ENCODE data around the gene NF1.

Gene NF1

DNA sequence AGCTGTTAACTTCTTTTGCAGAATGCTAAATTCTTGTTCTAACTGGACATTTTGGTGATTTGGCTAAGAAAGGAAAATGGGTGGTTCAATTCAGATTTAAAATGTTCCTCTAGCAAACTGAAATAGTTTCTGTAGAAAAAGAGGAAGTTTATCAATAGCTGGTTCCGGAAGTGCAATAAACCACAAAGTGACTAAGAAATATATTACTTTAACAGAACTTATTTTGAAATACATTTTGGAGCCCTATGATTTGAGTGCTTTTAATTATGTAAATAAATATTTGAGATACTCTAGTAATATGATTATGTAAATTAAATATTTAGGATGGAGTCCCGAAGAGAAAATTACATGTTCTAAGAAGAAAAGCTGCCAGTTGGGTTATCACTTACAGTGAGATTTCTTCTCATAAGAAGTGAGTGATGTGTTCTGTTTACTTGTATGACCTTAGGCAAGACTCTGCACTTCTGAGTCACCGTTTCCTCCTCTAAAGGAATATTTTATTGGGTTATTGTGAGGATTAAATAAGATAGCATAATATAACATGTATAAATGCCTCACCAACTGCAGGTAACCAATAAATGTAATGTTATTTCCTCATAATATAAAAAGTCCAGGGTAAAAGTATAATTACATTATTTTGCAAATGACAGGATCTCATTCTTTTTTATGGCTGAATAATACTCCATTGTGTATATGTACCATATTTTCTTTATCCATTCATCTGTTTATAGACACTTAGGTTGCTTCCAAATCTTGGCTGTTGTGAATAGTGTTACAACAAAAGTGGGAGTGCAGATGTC lies 219.4 kb downstream of the NF1 start, which contains the start of gene EVI2B:
Gene EVI2B (minus strand): TSS at position 73 of the 800 bp plus-strand sequence. CDS start 8,445 bp downstream, outside the sequence.
- TF ChIP-seq, protein P1, sequence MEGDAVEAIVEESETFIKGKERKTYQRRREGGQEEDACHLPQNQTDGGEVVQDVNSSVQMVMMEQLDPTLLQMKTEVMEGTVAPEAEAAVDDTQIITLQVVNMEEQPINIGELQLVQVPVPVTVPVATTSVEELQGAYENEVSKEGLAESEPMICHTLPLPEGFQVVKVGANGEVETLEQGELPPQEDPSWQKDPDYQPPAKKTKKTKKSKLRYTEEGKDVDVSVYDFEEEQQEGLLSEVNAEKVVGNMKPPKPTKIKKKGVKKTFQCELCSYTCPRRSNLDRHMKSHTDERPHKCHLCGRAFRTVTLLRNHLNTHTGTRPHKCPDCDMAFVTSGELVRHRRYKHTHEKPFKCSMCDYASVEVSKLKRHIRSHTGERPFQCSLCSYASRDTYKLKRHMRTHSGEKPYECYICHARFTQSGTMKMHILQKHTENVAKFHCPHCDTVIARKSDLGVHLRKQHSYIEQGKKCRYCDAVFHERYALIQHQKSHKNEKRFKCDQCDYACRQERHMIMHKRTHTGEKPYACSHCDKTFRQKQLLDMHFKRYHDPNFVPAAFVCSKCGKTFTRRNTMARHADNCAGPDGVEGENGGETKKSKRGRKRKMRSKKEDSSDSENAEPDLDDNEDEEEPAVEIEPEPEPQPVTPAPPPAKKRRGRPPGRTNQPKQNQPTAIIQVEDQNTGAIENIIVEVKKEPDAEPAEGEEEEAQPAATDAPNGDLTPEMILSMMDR (IDR thresholded peaks at IDR 0.05; ENCODE audit: low read length): no peak
- Histone ChIP-seq H3F3A (ENCODE audit: insufficient read depth, low read length) (peaks cover 79% of the 10 kb centered on the region), H3K4me1 (ENCODE audit: low read length) (peaks cover 15% of the 10 kb centered on the region), H3K9me2 (replicated peaks; ENCODE audit: insufficient read depth, low read length) (no peaks in the 10 kb centered on the region), H3K9ac (ENCODE audit: low read length) (peak within 1 kb of the TSS; percentile 82), H2AFZ (ENCODE audit: low read length) (no peak within 1 kb of the TSS), H4K20me1 (ENCODE audit: insufficient read depth, low read length) (no peaks in the 10 kb centered on the region), H3K4me2 (ENCODE audit: low read depth, low read length) (peak within 1 kb of the TSS; percentile 80), H3K9me3 (replicated peaks; ENCODE audit: insufficient read depth, low read length) (no peaks in the 10 kb centered on the region), H3K79me2 (ENCODE audit: low read length) (peaks cover 94% of the 10 kb centered on the region), H3K27ac (ENCODE audit: low read length) (peak within 1 kb of the TSS; percentile 90), H3K4me3 (ENCODE audit: low read length) (peak within 1 kb of the TSS; percentile 78), H3K36me3 (replicated peaks; ENCODE audit: insufficient read depth, low read length) (no peaks in the 10 kb centered on the region), H3K27me3 (replicated peaks; ENCODE audit: insufficient read depth, low read length) (no peaks in the 10 kb centered on the region)
- DNase-seq: peak; percentile 75

DNA sequence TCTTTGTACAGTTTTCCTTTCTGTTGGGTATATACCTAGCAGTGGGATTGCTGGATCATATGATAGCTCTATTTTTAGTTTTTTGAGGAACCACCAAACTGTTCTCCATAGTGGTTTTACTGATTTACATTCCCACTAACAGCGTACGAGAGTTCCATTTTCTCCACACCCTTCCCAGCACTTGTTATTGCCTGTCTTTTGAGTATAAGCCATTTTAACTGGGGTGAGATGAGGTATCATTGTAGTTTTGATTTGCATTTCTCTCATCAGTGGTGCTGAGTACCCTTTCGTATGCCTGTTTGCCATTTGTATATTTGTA lies 220.0 kb downstream of the NF1 start:
- peaks cover 12% of the 10 kb centered on the region for H3K4me1 ChIP-seq (ENCODE audit: low read length)
- H3K9me2 ChIP-seq (replicated peaks; ENCODE audit: insufficient read depth, low read length): no peaks in the 10 kb centered on the region
- peaks cover 79% of the 10 kb centered on the region for H3F3A ChIP-seq (ENCODE audit: insufficient read depth, low read length)
- H3K9me3 ChIP-seq (replicated peaks; ENCODE audit: insufficient read depth, low read length): no peaks in the 10 kb centered on the region
- no peak overlapping the region for H2AFZ ChIP-seq (ENCODE audit: low read length)
- peak overlapping the region; percentile 80 for H3K4me2 ChIP-seq (ENCODE audit: low read depth, low read length)
- H3K27me3 ChIP-seq (replicated peaks; ENCODE audit: insufficient read depth, low read length): no peaks in the 10 kb centered on the region
- H3K9ac ChIP-seq (ENCODE audit: low read length): peak overlapping the region; percentile 82; the same call in 1 of the 2 replicates
- no peaks in the 10 kb centered on the region for H4K20me1 ChIP-seq (ENCODE audit: insufficient read depth, low read length)
- DNase-seq: peak; percentile 41
- H3K27ac ChIP-seq (ENCODE audit: low read length): peak overlapping the region; percentile 90
- H3K36me3 ChIP-seq (replicated peaks; ENCODE audit: insufficient read depth, low read length): no peaks in the 10 kb centered on the region
- H3K79me2 ChIP-seq (ENCODE audit: low read length): peaks cover 94% of the 10 kb centered on the region
- H3K4me3 ChIP-seq (ENCODE audit: low read length): peak overlapping the region; percentile 78; the same call in 1 of the 2 replicates
- TF ChIP-seq, protein P1 (IDR thresholded peaks at IDR 0.05; ENCODE audit: low read length): no peak
- TF ChIP-seq EZH2phosphoT487 (IDR thresholded peaks at IDR 0.05; ENCODE audit: low read length): no peak
- TF ChIP-seq EZH2 (optimal IDR thresholded peaks at IDR 0.05; ENCODE audit: low read depth, low read length): no peak

DNA sequence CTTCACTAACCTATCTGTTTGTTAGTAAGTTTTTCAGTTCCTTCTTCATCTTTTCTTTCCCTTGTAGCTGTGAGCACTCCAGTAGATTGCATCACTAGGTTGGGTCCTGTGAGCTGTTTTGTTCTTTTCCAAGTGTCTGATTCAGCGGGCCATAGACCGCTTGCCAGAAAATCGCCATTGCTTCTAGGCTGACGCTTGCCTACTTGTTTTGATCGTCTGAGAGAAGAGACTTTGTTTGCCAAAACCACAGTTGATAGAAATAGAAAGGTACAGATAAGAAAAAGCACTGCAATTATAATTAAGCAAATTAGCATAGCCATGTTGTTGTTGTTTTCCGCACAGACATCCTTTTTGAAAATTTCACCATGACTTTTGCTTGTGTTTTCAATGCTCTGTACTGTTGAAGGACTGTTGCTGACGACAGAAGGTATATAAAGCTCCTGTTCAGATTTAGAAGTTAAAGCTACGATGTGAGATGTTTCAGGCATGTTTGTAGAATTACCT lies 223.6 kb downstream of the NF1 start:
- Histone ChIP-seq H3K4me2 (ENCODE audit: low read depth, low read length) (peak overlapping the region; percentile 80), H2AFZ (ENCODE audit: low read length) (no peak overlapping the region), H3F3A (ENCODE audit: insufficient read depth, low read length) (peaks cover 74% of the 10 kb centered on the region), H3K9ac (ENCODE audit: low read length) (peak overlapping the region; percentile 93), H3K9me2 (replicated peaks; ENCODE audit: insufficient read depth, low read length) (no peaks in the 10 kb centered on the region), H3K79me2 (ENCODE audit: low read length) (peaks cover 87% of the 10 kb centered on the region), H3K36me3 (replicated peaks; ENCODE audit: insufficient read depth, low read length) (no peaks in the 10 kb centered on the region), H4K20me1 (ENCODE audit: insufficient read depth, low read length) (no peaks in the 10 kb centered on the region), H3K4me1 (ENCODE audit: low read length) (peaks cover 27% of the 10 kb centered on the region), H3K4me3 (ENCODE audit: low read length) (peak overlapping the region; percentile 82), H3K27ac (ENCODE audit: low read length) (peak overlapping the region; percentile 90), H3K27me3 (replicated peaks; ENCODE audit: insufficient read depth, low read length) (no peaks in the 10 kb centered on the region), H3K9me3 (replicated peaks; ENCODE audit: insufficient read depth, low read length) (no peaks in the 10 kb centered on the region)
- no peak for TF ChIP-seq EZH2phosphoT487 (IDR thresholded peaks at IDR 0.05; ENCODE audit: low read length)
- TF ChIP-seq, protein P1 (IDR thresholded peaks at IDR 0.05; ENCODE audit: low read length): no peak
- TF ChIP-seq EZH2 (optimal IDR thresholded peaks at IDR 0.05; ENCODE audit: low read depth, low read length): no peak
- DNase-seq: peak; percentile 66
